HG02571 (cell line): ENCODE data around the gene XPR1.
"Not testable (repeated sequence)": the region's sequence is repeated elsewhere in the genome, so short reads cannot be mapped to it uniquely, and the experiment has no call there.

Experiments used
- ATAC-seq: cut with Tn5 transposase; IDR thresholded peaks from one replicate; pipeline ENCODE4 v1.9.1; 2021; ENCODE audit warnings: mild to moderate bottlenecking, moderate library complexity; ENCODE audit not compliant: unreplicated experiment

The XPR1 gene

GRCh38 chr1:180831507-180831906 lies 199.7 kb downstream of the XPR1 start:
- not testable (repeated sequence) for ATAC-seq

GRCh38 chr1:180833180-180833579 lies 201.4 kb downstream of the XPR1 start:
- ATAC-seq: not testable (repeated sequence)

- no peak for ATAC-seq
Observed at GRCh38 chr1:180836449-180836848, 204.6 kb downstream of the XPR1 start.

- no peak for ATAC-seq
Observed at GRCh38 chr1:180837020-180837419, 205.2 kb downstream of the XPR1 start.

GRCh38 chr1:180838535-180838934 lies 206.7 kb downstream of the XPR1 start:
- no peak for ATAC-seq

- ATAC-seq: no peak
Observed at GRCh38 chr1:180839547-180839946, 207.7 kb downstream of the XPR1 start.

- ATAC-seq: no peak
Observed at GRCh38 chr1:180841415-180841814, 209.6 kb downstream of the XPR1 start.

GRCh38 chr1:180842052-180842451 lies 210.2 kb downstream of the XPR1 start:
- no peak for ATAC-seq

GRCh38 chr1:180842491-180843275 lies 210.9 kb downstream of the XPR1 start:
- no peak for ATAC-seq

- ATAC-seq: no peak
Observed at GRCh38 chr1:180845352-180845751, 213.5 kb downstream of the XPR1 start.

GRCh38 chr1:180848191-180848590 lies 216.4 kb downstream of the XPR1 start:
- no peak for ATAC-seq

GRCh38 chr1:180849031-180849775 lies 217.4 kb downstream of the XPR1 start:
- peak; percentile 83 for ATAC-seq

- no peak for ATAC-seq
Observed at GRCh38 chr1:180851995-180852887, 220.4 kb downstream of the XPR1 start.

- no peak for ATAC-seq
Observed at GRCh38 chr1:180854001-180854400, 222.2 kb downstream of the XPR1 start.

- no peak for ATAC-seq
Observed at GRCh38 chr1:180854456-180854855, 222.6 kb downstream of the XPR1 start.

- ATAC-seq: not testable (repeated sequence)
Observed at GRCh38 chr1:180857947-180858725, 226.3 kb downstream of the XPR1 start.

GRCh38 chr1:180859306-180859705 lies 227.5 kb downstream of the XPR1 start:
- ATAC-seq: no peak

GRCh38 chr1:180860535-180860934 lies 228.7 kb downstream of the XPR1 start:
- no peak for ATAC-seq

- ATAC-seq: no peak
Observed at GRCh38 chr1:180862305-180862704, 230.5 kb downstream of the XPR1 start.

- no peak for ATAC-seq
Observed at GRCh38 chr1:180863158-180863775, 231.4 kb downstream of the XPR1 start.
